ENCODE data around the gene MLLT3.

Gene MLLT3

DNA sequence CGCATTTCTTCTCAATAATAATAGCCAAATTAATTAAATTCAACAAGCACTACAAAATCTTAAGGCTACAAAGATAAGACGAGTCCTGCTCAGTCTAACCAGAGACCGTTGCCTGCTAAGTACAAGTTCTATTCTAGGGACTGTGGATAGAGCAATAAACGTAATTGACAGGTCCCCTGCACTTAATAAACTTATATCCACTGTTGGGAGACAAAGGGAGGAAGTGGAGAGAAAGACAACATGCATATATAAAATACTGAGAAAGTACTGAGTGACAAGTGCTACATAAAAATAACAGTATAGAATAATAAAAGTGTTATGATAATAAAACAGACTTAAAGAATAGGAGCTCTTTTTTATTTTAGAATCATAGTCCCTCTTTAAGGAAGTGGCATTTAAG lies 158.1 kb downstream of the MLLT3 start (continued):
- TF ChIP-seq, protein P1, sequence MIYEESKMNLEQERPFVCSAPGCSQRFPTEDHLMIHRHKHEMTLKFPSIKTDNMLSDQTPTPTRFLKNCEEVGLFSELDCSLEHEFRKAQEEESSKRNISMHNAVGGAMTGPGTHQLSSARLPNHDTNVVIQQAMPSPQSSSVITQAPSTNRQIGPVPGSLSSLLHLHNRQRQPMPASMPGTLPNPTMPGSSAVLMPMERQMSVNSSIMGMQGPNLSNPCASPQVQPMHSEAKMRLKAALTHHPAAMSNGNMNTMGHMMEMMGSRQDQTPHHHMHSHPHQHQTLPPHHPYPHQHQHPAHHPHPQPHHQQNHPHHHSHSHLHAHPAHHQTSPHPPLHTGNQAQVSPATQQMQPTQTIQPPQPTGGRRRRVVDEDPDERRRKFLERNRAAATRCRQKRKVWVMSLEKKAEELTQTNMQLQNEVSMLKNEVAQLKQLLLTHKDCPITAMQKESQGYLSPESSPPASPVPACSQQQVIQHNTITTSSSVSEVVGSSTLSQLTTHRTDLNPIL (CRISPR knock-in tag; IDR thresholded peaks at IDR 0.05; ENCODE audit: low read depth): no peak
- TF ChIP-seq ARNTL (CRISPR knock-in tag; IDR thresholded peaks at IDR 0.05; ENCODE audit: borderline replicate concordance, low read depth): no peak
- TF ChIP-seq, protein P2, sequence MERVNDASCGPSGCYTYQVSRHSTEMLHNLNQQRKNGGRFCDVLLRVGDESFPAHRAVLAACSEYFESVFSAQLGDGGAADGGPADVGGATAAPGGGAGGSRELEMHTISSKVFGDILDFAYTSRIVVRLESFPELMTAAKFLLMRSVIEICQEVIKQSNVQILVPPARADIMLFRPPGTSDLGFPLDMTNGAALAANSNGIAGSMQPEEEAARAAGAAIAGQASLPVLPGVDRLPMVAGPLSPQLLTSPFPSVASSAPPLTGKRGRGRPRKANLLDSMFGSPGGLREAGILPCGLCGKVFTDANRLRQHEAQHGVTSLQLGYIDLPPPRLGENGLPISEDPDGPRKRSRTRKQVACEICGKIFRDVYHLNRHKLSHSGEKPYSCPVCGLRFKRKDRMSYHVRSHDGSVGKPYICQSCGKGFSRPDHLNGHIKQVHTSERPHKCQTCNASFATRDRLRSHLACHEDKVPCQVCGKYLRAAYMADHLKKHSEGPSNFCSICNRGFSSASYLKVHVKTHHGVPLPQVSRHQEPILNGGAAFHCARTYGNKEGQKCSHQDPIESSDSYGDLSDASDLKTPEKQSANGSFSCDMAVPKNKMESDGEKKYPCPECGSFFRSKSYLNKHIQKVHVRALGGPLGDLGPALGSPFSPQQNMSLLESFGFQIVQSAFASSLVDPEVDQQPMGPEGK (CRISPR knock-in tag; IDR thresholded peaks at IDR 0.05; ENCODE audit: borderline replicate concordance): no peak
- TF ChIP-seq TCF4 (CRISPR knock-in tag; IDR thresholded peaks at IDR 0.05; ENCODE audit: borderline replicate concordance): no peak

DNA sequence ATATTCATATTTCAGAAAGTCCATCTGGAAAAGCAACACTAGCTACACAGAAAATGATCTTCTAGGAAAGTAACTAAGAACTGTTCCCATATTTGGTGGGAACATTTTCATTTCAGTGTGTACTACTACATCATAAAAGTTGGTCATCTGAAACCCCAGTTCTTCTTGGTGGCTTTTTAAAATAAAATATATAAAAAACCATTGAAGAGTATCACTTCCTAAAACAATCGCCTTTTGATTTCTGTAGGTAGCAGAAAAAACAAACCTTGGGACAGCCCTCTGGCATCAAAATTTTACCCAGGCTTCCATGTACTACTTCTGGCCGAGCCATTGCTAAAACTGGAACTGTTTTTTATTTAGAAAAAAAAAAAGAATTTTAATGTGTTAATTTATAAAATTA lies 158.5 kb downstream of the MLLT3 start:
- ATAC-seq: no peak
- TF ChIP-seq GLIS3 (CRISPR knock-in tag; IDR thresholded peaks at IDR 0.05): no peak
- TF ChIP-seq, protein P3, sequence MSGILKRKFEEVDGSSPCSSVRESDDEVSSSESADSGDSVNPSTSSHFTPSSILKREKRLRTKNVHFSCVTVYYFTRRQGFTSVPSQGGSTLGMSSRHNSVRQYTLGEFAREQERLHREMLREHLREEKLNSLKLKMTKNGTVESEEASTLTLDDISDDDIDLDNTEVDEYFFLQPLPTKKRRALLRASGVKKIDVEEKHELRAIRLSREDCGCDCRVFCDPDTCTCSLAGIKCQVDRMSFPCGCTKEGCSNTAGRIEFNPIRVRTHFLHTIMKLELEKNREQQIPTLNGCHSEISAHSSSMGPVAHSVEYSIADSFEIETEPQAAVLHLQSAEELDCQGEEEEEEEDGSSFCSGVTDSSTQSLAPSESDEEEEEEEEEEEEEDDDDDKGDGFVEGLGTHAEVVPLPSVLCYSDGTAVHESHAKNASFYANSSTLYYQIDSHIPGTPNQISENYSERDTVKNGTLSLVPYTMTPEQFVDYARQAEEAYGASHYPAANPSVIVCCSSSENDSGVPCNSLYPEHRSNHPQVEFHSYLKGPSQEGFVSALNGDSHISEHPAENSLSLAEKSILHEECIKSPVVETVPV (CRISPR knock-in tag; IDR thresholded peaks at IDR 0.05): no peak
- TF ChIP-seq, protein P4, sequence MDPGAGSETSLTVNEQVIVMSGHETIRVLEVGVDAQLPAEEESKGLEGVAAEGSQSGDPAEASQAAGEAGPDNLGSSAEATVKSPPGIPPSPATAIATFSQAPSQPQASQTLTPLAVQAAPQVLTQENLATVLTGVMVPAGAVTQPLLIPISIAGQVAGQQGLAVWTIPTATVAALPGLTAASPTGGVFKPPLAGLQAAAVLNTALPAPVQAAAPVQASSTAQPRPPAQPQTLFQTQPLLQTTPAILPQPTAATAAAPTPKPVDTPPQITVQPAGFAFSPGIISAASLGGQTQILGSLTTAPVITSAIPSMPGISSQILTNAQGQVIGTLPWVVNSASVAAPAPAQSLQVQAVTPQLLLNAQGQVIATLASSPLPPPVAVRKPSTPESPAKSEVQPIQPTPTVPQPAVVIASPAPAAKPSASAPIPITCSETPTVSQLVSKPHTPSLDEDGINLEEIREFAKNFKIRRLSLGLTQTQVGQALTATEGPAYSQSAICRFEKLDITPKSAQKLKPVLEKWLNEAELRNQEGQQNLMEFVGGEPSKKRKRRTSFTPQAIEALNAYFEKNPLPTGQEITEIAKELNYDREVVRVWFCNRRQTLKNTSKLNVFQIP (CRISPR knock-in tag; IDR thresholded peaks at IDR 0.05; ENCODE audit: borderline replicate concordance, low read depth): no peak
- TF ChIP-seq TCF4 (CRISPR knock-in tag; IDR thresholded peaks at IDR 0.05; ENCODE audit: borderline replicate concordance): no peak
- TF ChIP-seq RARB (CRISPR knock-in tag; IDR thresholded peaks at IDR 0.05): no peak
- TF ChIP-seq, protein P2 (CRISPR knock-in tag; IDR thresholded peaks at IDR 0.05; ENCODE audit: borderline replicate concordance): no peak
- no peak for TF ChIP-seq BACH2 (CRISPR knock-in tag; IDR thresholded peaks at IDR 0.05; ENCODE audit: borderline replicate concordance)
- TF ChIP-seq ISL1 (CRISPR knock-in tag; IDR thresholded peaks at IDR 0.05): no peak

DNA sequence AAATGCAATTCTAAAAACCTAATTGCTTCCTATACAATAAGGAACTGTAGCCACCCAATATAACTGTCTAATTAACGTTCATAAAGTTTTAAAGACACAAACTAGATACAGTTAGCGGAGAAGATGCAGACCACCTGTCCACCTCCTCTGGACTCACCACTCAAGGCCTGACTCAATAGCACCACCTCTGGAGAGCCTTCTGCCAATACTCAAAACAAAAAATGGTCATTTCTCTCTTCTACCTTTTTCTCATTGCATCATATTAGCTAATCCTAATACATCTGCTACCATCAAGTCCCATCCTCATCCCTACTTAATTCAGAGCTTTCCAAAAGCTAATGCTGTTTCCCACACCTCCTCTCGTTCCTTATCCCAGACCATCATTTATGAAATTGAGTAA lies 159.9 kb downstream of the MLLT3 start:
- ATAC-seq: no peak
- no peak for TF ChIP-seq PPARA (CRISPR knock-in tag; IDR thresholded peaks at IDR 0.05; ENCODE audit: borderline replicate concordance)
- TF ChIP-seq RARB (CRISPR knock-in tag; IDR thresholded peaks at IDR 0.05): no peak

DNA sequence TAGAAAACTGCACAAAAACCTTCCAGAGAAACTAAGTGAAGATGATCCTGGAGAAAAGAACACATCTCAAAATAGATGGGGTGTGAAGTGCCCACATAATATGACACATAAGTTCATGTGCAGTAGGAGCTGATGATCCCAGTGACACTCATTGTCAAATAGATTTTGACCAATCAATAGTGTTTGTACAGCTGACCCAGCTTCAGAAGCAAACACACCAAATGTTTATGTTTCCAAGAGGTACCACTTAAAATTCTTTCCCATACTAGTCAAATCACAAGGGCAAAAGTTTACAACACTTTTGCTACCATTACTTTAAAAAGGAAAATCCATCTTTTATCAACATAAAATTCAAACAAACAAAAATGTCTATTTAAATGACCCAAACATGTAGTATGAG lies 175.0 kb downstream of the MLLT3 start:
- TF ChIP-seq ISL1 (CRISPR knock-in tag; IDR thresholded peaks at IDR 0.05) (no peak), ZNF8 (CRISPR knock-in tag; IDR thresholded peaks at IDR 0.05) (no peak), OSR1 (CRISPR knock-in tag; IDR thresholded peaks at IDR 0.05) (no peak), TCF4 (CRISPR knock-in tag; IDR thresholded peaks at IDR 0.05; ENCODE audit: borderline replicate concordance) (no peak), SNAI2 (CRISPR knock-in tag; IDR thresholded peaks at IDR 0.05) (no peak), ZC3H10 (CRISPR knock-in tag; IDR thresholded peaks at IDR 0.05) (no peak), ARNTL (CRISPR knock-in tag; IDR thresholded peaks at IDR 0.05; ENCODE audit: borderline replicate concordance, low read depth) (no peak), PPARA (CRISPR knock-in tag; IDR thresholded peaks at IDR 0.05; ENCODE audit: borderline replicate concordance) (no peak), ESRRG (CRISPR knock-in tag; IDR thresholded peaks at IDR 0.05) (no peak), TOX (CRISPR knock-in tag; IDR thresholded peaks at IDR 0.05; ENCODE audit: borderline replicate concordance) (no peak), BACH2 (CRISPR knock-in tag; IDR thresholded peaks at IDR 0.05; ENCODE audit: borderline replicate concordance) (no peak), ZFP3 (CRISPR knock-in tag; IDR thresholded peaks at IDR 0.05) (no peak), ZNF565 (CRISPR knock-in tag; conservative IDR thresholded peaks at IDR 0.05; ENCODE audit: low read depth) (no peak), GLIS3 (CRISPR knock-in tag; IDR thresholded peaks at IDR 0.05) (no peak), CSDC2 (CRISPR knock-in tag; IDR thresholded peaks at IDR 0.05) (no peak), ZNF70 (CRISPR knock-in tag; IDR thresholded peaks at IDR 0.05) (no peak), RARB (CRISPR knock-in tag; IDR thresholded peaks at IDR 0.05) (no peak), ZFP30 (CRISPR knock-in tag; IDR thresholded peaks at IDR 0.05) (no peak)
- TF ChIP-seq, protein P2 (CRISPR knock-in tag; IDR thresholded peaks at IDR 0.05; ENCODE audit: borderline replicate concordance): no peak
- TF ChIP-seq, protein P4 (CRISPR knock-in tag; IDR thresholded peaks at IDR 0.05; ENCODE audit: borderline replicate concordance, low read depth): no peak
- ATAC-seq: no peak

All from SK-N-SH treated with all-trans-retinoic acid at 6 μM for 48 hours (cell line).